GM18909 (cell line): ENCODE data around the gene ZNF705A.
"Not testable (repeated sequence)": the region's sequence is repeated elsewhere in the genome, so short reads cannot be mapped to it uniquely, and the experiment has no call there.

Experiments
- ATAC-seq: cut with Tn5 transposase; IDR thresholded peaks from one replicate; pipeline ENCODE4 v1.9.1; 2021; ENCODE audit warnings: mild to moderate bottlenecking; ENCODE audit not compliant: unreplicated experiment, poor library complexity

ZNF705A gene

DNA sequence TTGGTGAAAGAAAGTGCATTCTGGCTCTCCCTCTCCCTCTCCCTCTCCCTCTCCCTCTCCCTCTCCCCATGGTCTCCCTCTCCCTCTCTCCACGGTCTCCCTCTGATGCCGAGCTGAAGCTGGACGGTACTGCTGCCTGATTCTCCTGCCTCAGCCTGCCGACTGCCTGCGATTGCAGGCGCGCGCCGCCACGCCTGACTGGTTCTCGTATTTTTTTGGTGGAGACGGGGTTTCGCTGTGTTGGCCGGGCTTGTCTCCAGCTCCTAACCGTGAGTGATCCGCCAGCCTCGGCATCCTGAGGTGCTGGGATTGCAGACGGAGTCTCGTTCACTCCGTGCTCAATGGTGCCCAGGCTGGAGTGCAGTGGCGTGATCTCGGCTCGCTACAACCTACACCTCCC, 26.5 kb downstream of the ZNF705A start:
- not testable (repeated sequence) for ATAC-seq

DNA sequence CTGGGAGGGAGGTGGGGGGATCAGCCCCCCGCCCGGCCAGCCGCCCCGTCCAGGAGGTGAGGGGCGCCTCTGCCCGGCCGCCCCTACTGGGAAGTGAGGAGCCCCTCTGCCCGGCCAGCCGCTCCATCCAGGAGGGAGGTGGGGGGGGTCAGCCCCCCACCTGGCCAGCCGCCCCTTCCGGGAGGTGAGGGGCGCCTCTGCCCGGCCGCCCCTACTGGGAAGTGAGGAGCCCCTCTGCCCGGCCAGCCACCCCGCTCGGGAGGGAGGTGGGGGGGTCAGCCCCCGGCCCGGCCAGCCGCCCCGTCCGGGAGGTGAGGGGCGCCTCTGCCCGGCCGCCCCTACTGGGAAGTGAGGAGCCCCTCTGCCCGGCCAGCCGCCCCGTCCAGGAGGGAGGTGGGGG, 27.4 kb downstream of the ZNF705A start:
- ATAC-seq = not testable (repeated sequence)

DNA sequence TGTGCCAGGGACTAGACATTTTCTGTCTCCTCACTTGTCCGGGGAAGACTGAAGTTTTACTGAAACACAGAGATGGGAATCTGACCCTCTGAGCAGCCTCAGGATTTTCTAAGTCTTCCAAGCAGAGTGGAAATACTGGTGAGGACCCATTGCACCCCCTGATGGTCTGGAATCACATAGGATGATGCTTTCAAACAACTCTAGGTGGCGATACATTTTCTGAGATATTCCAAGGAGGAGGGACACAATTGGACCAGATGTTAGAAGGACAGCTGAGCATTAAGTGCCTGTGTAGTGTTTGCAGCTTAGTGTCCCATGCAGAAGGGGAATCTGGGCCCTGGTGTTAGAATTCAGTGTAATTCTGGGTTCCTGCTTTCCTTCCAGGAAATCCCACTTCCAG, 31.3 kb downstream of the ZNF705A start:
- not testable (repeated sequence) for ATAC-seq

DNA sequence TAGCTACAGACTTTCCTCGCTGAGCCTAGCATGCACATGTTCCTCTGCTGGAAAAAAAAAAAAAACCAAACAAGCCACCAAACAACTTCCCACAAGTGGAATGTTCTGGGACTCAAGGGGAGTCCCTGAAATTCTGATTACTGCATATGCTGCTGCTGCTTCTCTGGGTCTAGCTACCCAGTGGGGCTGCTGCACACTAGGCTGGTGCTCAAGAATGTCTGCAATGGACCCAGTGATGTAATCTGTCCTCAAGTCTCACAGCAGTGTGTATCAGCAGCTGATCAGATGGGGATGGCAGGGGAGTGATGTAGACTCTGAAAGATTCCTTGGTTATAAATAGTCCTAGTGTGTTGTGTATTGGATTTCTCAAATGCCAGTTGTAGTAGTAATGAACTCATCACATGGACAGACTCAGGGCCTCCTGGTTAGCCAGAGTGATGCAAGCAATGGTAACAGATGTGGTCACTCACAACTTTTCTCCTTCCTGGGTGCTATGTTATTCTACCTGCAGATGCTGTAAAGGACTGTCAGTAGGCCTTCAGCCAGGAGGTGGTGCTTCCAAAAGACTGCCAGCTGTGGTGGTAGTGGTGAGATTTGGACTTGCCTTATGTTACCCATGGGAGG, 41.0 kb downstream of the ZNF705A start:
- not testable (repeated sequence) for ATAC-seq

DNA sequence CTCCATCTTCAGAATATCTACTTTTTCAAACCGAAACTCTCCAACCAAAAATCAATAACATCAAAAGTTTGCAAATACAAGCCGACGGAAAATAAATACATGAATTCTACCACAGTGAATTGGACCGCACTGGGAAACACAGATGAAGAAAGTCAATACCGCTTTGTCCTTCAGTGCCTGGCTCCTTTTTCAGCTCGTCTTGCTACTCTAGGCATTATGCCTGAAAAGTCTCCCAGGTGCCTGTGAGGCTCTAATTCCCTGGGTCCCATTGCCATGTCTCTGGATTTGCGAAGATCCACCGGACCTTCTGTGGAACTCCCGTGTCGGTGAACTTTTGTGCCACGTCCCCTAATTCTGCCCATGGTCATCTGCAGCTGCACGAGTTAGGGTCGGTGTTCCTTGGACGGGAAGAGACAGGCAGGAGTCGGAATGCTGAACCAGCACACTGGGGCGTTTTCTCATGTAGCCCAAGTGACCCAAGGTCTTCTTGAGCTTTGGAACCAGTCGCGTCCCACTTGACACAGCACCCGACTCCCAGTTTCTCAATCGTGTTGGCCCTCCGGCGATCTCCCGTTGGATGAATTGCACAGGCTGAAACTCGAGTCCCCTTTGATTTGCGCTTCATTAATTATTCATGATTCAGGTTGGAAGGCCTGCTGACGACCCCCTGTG, 62.0 kb downstream of the ZNF705A start:
- ATAC-seq = not testable (repeated sequence)

DNA sequence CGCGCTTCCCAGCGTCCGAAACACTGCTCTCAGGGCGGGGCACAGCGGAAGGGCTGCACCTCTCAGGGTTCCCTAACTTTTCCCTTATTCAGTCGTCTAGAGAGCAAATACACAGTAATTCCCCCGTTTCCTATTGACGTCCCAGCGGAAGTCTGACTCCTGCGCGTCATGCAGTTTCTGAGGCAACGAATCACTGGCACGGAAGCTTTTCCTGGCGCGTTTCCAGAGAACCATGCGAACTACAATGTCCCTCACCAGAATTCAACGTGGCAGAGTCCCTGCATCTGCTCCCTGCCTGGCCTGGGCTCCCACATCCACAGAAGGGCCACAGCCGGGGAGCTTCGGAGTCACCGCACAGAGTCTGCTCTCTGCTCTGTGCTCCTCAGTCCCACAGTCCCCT, 64.6 kb downstream of the ZNF705A start:
- ATAC-seq = not testable (repeated sequence)

DNA sequence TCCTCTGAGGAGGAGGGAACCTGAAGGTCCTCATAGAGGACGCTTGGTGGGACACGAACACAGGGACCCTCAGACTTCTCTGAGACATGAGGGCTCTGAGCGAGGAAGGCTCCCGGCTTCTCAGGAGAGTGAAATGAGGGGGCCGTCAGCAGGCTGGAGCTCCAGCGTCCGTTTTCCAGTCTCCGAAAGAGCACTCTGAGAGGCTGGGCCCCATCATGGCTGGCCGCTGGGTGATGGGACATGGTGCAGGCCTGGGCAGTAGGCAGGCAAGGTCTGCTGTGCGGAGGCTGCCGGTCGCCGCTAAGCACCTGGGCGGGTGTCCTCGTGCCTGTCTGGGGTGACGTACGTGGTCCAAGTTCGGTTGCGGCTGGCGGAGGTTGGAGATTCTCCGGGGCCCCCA, 65.0 kb downstream of the ZNF705A start:
- not testable (repeated sequence) for ATAC-seq

DNA sequence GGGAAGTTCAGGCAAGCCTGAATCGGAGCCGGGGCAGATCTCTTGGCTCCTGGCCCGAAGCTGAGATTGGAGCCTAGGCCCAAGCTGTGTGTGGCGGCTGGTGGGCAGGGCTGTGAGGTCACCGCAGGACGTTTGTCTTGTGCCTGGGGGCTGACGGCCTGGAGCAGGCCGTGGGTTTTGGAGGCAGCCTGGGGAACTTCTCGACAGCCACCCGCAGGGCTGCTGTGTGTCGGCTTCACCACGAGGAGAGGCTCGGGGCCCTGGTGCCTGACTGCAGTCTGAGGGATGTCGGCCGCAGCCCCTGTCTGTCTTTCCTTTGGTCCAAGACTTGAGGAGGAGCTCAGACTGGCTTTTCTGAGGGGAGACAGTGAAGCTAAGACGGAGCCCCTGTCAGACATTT, 65.5 kb downstream of the ZNF705A start:
- ATAC-seq = not testable (repeated sequence)

DNA sequence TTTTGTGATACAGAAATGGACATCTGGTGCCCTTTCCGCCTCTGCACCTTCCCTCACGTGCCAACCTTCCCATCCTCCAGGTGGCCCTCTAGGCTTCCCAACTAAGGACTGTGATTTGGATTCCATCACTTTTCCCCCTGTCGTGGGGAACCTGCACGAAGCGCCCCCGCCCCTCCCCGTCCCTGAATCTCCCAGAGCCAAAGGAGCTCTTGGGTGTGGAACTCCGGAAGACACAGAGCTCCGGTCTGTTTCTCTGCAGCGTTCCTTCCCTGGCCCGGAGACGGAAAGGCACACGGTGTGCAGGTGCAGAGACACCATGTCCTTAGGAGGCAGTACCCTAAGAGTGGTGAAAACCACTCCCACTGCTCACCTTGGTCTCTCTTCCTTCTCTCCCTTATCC, 66.8 kb downstream of the ZNF705A start:
- not testable (repeated sequence) for ATAC-seq

DNA sequence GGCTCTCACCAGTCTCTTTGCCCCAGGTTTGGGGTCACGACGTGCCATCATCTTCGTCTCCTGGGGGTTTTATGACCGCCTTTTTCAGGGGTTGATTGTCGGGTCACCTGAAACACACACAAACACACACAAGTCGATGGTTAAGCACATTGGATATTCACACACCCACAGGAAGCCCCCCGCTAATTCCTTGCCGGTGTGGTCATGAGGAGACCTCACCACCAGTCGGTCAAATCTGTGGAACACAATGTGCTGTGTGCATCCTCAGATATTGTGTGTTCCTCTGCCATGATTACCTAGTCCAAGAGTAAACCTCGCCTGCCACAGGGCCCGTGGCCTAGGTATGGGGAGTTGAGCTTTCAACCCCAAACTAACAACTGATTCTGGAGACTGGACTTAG, 68.0 kb downstream of the ZNF705A start:
- ATAC-seq = not testable (repeated sequence)

DNA sequence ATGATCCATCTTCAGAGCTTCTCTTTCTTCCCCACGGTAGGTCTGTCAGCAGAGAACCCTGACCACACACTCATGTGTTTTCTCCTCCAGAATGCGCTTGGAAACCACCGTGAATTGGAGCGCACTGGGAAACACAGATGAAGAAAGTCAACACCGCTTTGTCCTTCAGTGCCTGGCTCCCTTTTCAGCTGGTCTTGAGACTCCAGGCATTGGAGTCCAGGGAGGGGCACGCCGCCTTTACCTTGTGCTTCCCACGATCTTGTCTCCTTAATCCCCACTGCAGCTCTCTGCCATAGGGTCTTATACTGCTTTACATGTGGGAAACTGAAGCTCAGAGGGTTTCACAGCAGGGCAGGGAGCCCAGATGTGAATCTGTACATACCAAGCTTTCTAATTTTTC, 69.5 kb downstream of the ZNF705A start:
- no peak for ATAC-seq

DNA sequence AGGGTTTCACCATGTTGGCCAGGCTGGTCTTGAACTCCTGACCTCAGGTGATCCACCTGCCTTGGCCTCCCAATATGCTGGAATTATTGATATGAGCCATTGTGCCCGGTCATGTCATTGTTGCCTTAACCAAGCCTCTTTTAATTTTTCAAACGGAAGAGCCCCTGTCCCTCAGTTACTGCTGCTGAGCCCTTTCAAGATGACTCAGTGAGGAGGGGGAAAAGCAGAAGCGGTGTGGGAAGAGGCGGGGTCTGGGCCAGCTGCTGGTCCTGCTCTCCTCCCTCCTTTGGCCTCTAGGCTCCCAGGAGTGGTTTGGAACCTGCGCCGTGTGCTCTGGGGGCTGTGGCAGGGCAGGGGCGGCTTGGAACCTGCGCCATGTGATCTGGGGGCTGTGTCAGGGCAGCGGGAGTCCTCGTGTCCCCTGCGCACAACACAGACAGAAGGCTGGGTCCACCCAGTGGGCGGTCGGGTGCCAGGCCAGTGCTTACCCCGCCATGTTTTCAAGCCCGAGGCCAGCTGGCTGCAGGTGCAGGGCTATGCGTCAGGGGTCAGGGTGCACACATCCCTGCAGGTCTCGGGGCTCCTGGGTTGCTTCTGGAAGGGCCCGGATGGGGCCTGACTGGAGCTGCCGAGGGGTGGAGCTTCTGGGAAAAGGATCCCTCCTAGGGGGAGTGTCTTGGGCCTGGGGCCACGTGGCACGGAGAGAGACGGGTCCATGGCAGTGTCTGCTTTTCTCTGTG, 70.3 kb downstream of the ZNF705A start, which contains the start of gene FAM90A1:
Gene FAM90A1, minus strand, starts transcription at position 627 of the 740 bp plus-strand sequence. CDS start 2,786 bp downstream, outside the sequence.
- not testable (repeated sequence) for ATAC-seq

DNA sequence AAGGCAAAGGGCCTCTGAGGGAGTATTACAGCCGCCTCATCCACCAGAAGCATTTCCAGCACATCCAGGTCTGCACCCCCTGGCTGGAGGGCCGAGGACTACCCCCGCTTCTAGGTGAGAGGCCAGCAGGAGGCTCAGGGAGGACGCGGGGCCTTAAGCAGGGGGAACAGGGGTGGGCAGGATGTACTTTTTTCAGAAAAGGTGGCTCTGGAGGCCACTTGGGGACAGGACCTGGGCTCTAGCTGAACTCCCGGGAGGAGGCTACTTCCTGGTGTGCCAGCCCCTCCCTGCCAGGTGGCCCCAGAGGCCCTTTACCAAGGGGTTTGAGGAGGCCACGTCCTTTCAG, 70.9 kb downstream of the ZNF705A start:
- not testable (repeated sequence) for ATAC-seq

DNA sequence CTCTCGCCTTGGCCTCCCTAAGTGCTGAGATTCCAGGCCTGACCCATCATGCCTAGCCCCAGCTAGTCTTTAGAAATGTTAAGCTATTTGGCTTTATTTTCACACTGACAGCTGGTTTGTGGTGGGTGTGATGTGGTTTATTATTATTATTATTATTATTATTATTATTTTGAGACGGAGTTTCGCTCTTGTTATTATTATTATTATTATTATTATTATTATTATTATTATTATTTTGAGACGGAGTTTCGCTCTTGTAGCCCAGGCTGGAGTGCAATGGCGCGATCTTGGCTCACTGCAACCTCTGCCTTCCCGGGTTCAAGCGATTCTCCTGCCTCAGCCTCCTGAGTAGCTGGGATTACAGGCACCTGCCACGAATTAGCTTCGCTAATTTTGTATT, 71.8 kb downstream of the ZNF705A start:
- not testable (repeated sequence) for ATAC-seq

DNA sequence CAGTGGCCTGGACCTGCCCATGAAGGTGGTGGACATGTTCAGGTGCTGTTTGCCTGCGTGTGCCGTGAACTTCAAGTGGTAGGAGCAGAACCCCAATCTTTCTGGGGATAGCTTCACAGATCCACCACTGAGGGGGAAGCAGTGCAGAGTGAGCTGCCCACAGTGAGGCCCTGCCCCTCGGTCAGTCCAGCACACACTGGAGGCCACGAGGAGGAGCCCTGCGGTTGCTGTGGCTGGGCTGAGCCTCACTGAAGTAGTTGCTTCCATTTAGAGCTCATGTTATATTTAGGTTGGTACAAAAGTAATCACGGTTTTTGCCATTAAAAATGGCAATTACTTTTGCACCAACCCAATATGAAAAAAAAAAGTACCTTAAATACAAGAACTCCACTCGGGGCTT, 72.7 kb downstream of the ZNF705A start:
- ATAC-seq = not testable (repeated sequence)
